HT1080 (cell line): ENCODE measurements around the gene PRSS8. TPM values are rescaled to one million over a fixed set of nuclear protein-coding genes. Genes with fewer than 3 reads are reported as not detected.

Source experiments
- DNase-seq: peaks from one replicate; pipeline ENCODE4 v3.0.0-alpha.2; 2015; ENCODE audit warnings: low read depth
- small RNA-seq: library from RNA; depleted of rRNA; stranded (forward); fragments of <200 nt; gene quantifications from one replicate; pipeline ENCODE3, GENCODE V24; 2014
- total RNA-seq: library from RNA; depleted of rRNA; stranded (reverse); fragments of >200 nt; shearing (Covaris generic); gene quantifications from 2 replicates; pipeline ENCODE4 v1.2.3, GENCODE V29; 2014; rRNA removed

The PRSS8 gene
- total RNA-seq, 1 experiment from 2014 or later = not detected

DNA sequence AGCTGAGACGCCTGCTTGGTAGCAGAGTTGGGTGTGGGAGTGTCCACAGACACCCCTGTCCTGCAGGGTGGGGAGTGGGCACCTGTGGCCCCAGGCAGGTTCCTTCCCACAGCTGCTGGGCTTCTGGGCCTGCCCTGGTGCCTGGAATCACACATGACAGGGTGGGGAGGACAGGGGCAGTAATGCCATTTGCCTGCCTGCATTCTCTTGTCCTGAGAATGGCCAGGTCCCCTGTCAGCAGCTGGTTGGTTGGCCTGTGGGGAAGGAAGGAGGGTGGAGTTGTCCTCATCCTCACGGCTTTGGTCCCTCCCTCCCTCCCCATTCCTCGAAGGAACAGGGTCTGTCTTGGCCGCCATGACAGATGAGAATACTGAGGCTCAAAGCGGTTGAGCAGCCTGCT is 52.0 kb downstream of the PRSS8 start:
- DNase-seq = no peak

DNA sequence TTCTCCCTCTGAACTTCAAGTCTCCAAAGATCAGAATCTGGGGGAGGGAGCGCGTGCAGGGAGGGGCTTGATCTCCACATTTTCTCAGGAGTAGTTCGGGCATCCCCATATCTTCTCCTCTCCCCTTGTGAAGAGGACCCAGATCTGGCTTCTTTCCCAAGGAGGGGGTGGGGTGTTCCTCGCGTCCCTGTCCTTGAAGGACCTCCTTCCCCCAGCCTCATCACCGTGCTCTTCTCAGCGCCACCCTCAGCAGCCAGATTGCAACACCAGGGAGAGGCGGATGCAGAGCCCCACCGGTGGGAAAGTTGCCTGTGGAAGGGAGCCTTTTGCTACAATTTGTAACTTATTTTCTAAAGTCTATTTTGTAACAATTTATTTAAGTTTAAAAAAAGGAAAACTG is 52.4 kb downstream of the PRSS8 start:
- no peak for DNase-seq

DNA sequence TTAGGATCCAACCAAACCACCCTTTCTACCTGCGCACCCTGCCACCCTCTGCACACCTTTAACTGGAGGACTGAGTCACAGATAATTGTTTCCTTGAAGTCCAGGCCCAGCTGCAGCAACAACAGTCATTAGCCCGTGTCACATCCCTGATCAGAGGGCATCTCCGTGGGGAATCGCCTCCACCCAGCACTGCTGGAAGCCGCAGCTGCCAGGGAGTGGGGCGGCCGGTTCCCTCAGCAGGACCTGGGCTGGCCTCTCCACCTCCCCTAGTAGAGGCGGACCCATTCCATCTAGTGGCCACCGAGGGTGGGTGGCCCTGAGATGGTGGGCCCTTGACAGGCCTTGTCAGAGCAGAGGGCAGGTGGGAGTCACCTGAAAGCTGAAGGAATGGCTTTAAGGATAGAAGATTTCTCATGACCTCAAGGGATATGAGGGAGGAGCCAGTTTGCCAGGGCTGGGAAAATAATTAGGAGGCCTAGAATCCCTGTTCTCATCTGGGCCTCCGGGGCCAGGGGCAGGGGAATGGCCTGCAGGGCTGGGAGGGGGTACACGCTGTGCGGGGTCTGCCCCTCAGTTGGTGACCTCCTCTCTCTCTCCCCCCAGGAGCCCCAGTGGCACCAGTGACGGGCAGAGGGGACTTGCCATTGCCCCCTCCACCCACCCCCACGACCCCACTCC is 53.0 kb downstream of the PRSS8 start:
- DNase-seq = no peak

Small RNA genes lying within 50 kb of the gene (small RNA-seq; reads per million reads assigned to genes)
- gene AC009088.4 (not detected), gene NDUFA3P6 (not detected)

Other genes starting within 250 kb of the PRSS8 start
- gene BCL7C, start 241.7 kb downstream of the PRSS8 start, total RNA-seq = 42.5 and 56.2 TPM in 2 replicates
- gene CTF1, start 239.1 kb downstream of the PRSS8 start, total RNA-seq = not detected in 2 replicates
- 61.1 and 70.8 TPM in 2 replicates for gene FBXL19, start 212.2 kb downstream of the PRSS8 start, total RNA-seq
- gene ORAI3, start 186.7 kb downstream of the PRSS8 start, total RNA-seq = 9.4 and 10.5 TPM in 2 replicates
- 3.1 and 5.3 TPM in 2 replicates for gene SETD1A, start 178.0 kb downstream of the PRSS8 start, total RNA-seq
- 7.3 and 8.9 TPM in 2 replicates for gene HSD3B7, start 150.5 kb downstream of the PRSS8 start, total RNA-seq
- gene STX1B, start 125.1 kb downstream of the PRSS8 start, total RNA-seq = 1.0 and 2.1 TPM in 2 replicates
- 37.9 and 43.7 TPM in 2 replicates for gene STX4, start 102.2 kb downstream of the PRSS8 start, total RNA-seq
- 16.9 and 21.5 TPM in 2 replicates for gene ZNF668, start 61.5 kb downstream of the PRSS8 start, total RNA-seq
- 14.0 and 24.8 TPM in 2 replicates for gene ZNF646, start 61.3 kb downstream of the PRSS8 start, total RNA-seq
- gene PRSS53, start 46.8 kb downstream of the PRSS8 start, total RNA-seq = 0.72 and 0.80 TPM in 2 replicates
- 104 and 114 TPM in 2 replicates for gene VKORC1, start 40.9 kb downstream of the PRSS8 start, total RNA-seq
- gene BCKDK, start 27.3 kb downstream of the PRSS8 start, total RNA-seq = 56.4 and 66.0 TPM in 2 replicates
- 57.0 and 62.1 TPM in 2 replicates for gene KAT8, start 18.1 kb downstream of the PRSS8 start, total RNA-seq
- gene PRSS36, start 14.3 kb upstream of the PRSS8 start, total RNA-seq = 0.77 and 2.0 TPM in 2 replicates
- gene FUS, start 44.4 kb upstream of the PRSS8 start, total RNA-seq = 21.7 and 34.0 TPM in 2 replicates
- 0.63 and 0.72 TPM in 2 replicates for gene PYCARD, start 67.0 kb upstream of the PRSS8 start, total RNA-seq
- 0.06 TPM in 1 of 2 replicates, not detected in the other for gene TRIM72, start 78.4 kb upstream of the PRSS8 start, total RNA-seq
- not detected in 2 replicates for gene PYDC1, start 81.4 kb upstream of the PRSS8 start, total RNA-seq
- 0.02 and 0.03 TPM in 2 replicates for gene ITGAM, start 124.2 kb upstream of the PRSS8 start, total RNA-seq
- gene ITGAX, start 219.4 kb upstream of the PRSS8 start, total RNA-seq = 2.1 and 2.7 TPM in 2 replicates